HEK293T (cell line): ENCODE data around the gene TMEM184A.

ENCODE experiments used
- CTCF ChIA-PET: fragments of 350-600 bp; formaldehyde crosslinking; extraction: SDS; loops from one replicate; lab custom pipeline; 2021; ENCODE audit warnings: antibody characterized with exemption, inconsistent platforms; lab: Yijun Ruan, JAX
- POLR2A ChIA-PET: fragments of 350-600 bp; formaldehyde crosslinking; extraction: SDS; loops from one replicate; lab custom pipeline; 2020; ENCODE audit warnings: antibody characterized with exemption, inconsistent platforms; lab: Yijun Ruan, JAX
- DNase-seq: peaks from one replicate; pipeline ENCODE4 v3.0.0; 2012; ENCODE audit warnings: mixed read lengths; ENCODE audit errors: extremely low spot score
- ARNT ChIP-seq: fragments of 450-650 bp; IDR thresholded peaks from 2 replicates; pipeline ENCODE4 v1.6.1; 2017; ENCODE audit warnings: mild to moderate bottlenecking
- BHLHE40 ChIP-seq: fragments of 450-650 bp; IDR thresholded peaks from 2 replicates; pipeline ENCODE4 v1.6.1; 2016; ENCODE audit warnings: mild to moderate bottlenecking, moderate library complexity, borderline replicate concordance
- CTBP1 ChIP-seq: fragments of 450-650 bp; IDR thresholded peaks from 2 replicates; pipeline ENCODE4 v1.6.1; 2016; ENCODE audit warnings: borderline replicate concordance
- ELF4 ChIP-seq: fragments of 450-650 bp; IDR thresholded peaks from 2 replicates; pipeline ENCODE4 v1.6.1; 2017; ENCODE audit warnings: antibody characterized with exemption
- FOXA1 ChIP-seq: fragments of 450-650 bp; IDR thresholded peaks from 2 replicates; pipeline ENCODE4 v1.6.1; 2016; ENCODE audit warnings: mild to moderate bottlenecking
- FOXK2 ChIP-seq: fragments of 450-650 bp; IDR thresholded peaks from 2 replicates; pipeline ENCODE4 v1.6.1; 2016; ENCODE audit warnings: mild to moderate bottlenecking
- FOXM1 ChIP-seq: fragments of 450-650 bp; IDR thresholded peaks from 2 replicates; pipeline ENCODE4 v1.6.1; 2017; ENCODE audit warnings: mild to moderate bottlenecking, borderline replicate concordance
- HDGF ChIP-seq: fragments of 450-650 bp; IDR thresholded peaks from 2 replicates; pipeline ENCODE4 v1.6.1; 2017; ENCODE audit warnings: antibody characterized with exemption, borderline replicate concordance
- L3MBTL2 ChIP-seq: fragments of 450-650 bp; conservative IDR thresholded peaks from 2 replicates; pipeline ENCODE4 v1.6.1; 2016; ENCODE audit warnings: mild to moderate bottlenecking
- LEF1 ChIP-seq: fragments of 450-650 bp; IDR thresholded peaks from 2 replicates; pipeline ENCODE4 v1.6.1; 2017; ENCODE audit warnings: mild to moderate bottlenecking, borderline replicate concordance
- NFRKB ChIP-seq: fragments of 450-650 bp; IDR thresholded peaks from 2 replicates; pipeline ENCODE4 v1.6.1; 2016; ENCODE audit warnings: mild to moderate bottlenecking, moderate library complexity
- SP1 ChIP-seq: fragments of 450-650 bp; IDR thresholded peaks from 2 replicates; pipeline ENCODE4 v1.6.1; 2017
- SUZ12 ChIP-seq: fragments of 450-650 bp; IDR thresholded peaks from 2 replicates; pipeline ENCODE4 v1.6.1; 2016; ENCODE audit warnings: mild to moderate bottlenecking
- TARDBP ChIP-seq: fragments of 450-650 bp; IDR thresholded peaks from 2 replicates; pipeline ENCODE4 v1.6.1; 2016
- ZNF384 ChIP-seq: fragments of 450-650 bp; IDR thresholded peaks from 2 replicates; pipeline ENCODE4 v1.6.1; 2016
- TF ChIP-seq, protein P1 (sequence below): fragments of 450-650 bp; IDR thresholded peaks from 2 replicates; pipeline ENCODE4 v1.6.1; 2016

TMEM184A gene

DNA sequence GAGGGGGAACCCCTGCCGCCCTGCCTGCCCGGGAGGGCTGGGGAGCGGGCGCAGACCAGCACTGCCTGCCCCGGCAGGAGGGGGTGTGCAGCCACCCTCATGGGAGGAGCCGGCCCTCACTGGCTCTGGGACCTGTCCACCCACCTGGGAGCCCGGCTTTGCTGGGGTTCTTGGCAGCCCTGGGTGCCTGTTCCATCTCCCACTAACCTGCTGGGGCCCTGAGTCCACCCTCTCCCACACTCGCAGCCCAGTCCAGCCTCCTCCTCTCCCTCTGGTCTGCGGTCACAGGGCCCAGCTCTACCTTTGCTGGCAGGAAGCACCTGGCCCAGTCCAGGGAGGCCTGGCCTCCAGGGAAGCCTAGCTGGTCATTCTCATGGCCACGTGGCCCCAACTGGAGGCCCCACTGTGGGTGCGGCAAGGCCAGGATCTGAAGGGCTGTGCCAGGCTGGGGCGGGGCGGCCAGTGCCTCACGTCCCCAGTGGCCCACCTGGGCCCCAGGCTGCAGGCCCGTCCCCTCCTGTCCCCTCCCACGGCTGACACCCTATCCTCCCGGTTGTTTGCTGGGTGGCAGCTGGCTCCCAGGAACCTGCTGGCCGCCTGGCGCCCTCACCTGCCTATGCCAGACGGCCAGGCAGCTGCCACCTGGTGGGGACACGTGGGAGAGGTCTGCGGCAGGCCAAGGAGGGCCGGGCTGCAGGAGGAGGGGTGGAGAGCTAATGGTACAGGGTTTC lies at the start of gene TMEM184A:
TMEM184A (minus strand) TSS at position 393 of the 731 bp plus-strand sequence. CDS start 721 bp downstream, outside the sequence.
- TF ChIP-seq, protein P1, sequence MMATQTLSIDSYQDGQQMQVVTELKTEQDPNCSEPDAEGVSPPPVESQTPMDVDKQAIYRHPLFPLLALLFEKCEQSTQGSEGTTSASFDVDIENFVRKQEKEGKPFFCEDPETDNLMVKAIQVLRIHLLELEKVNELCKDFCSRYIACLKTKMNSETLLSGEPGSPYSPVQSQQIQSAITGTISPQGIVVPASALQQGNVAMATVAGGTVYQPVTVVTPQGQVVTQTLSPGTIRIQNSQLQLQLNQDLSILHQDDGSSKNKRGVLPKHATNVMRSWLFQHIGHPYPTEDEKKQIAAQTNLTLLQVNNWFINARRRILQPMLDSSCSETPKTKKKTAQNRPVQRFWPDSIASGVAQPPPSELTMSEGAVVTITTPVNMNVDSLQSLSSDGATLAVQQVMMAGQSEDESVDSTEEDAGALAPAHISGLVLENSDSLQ: no peak
- TF ChIP-seq BHLHE40 (no peak), ELF4 (no peak), L3MBTL2 (no peak), FOXK2 (no peak), ZNF384 (no peak), SUZ12 (no peak), FOXM1 (no peak), LEF1 (no peak), CTBP1 (no peak), HDGF (no peak), FOXA1 (no peak), SP1 (no peak), TARDBP (no peak), ARNT (no peak), NFRKB (no peak)
- POLR2A ChIA-PET: interaction anchor here (0.7 to 1.6 kb wide), 3 partner anchors 12 to 49 kb away, joined by 3 to 5 read pairs (median 3); partner anchors contain the start of gene PSMG3
- CTCF ChIA-PET: interaction anchor here (0.7 kb wide), 1 partner anchor 20 kb away, joined by 4 read pairs; no protein-coding TSS in a partner anchor
- peak; percentile 47 for DNase-seq

DNA sequence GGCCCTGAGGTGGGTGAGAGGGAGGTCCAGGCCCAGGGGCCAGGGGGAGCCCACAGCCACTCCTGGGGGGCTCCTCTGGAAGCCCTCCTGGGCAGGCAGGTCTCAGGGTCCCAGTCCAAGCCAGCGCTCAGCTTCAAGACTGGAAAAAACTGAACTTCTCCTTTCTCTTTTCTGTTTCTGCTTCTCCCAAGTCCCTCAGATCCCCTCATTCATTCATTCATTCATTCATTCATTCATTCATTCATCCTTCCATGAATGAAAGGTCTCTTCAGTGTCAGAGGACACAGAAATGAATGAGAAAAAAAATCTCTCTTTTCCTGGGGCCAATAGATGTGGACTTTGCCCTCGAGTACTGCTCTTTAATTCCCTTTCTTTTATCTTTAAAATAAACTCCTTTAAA lies 48.4 kb upstream of the TMEM184A start:
- ChIA-PET POLR2A (no interaction called here), CTCF (interaction anchor here (0.9 kb wide), 1 partner anchor 21 kb away, joined by 3 read pairs; no protein-coding TSS in a partner anchor)
- no peak for TF ChIP-seq ARNT
- TF ChIP-seq, protein P1: no peak
- no peak for TF ChIP-seq NFRKB
- TF ChIP-seq FOXM1: no peak
- no peak for TF ChIP-seq SUZ12
- TF ChIP-seq ZNF384: no peak
- no peak for TF ChIP-seq FOXK2
- no peak for TF ChIP-seq CTBP1
- TF ChIP-seq FOXA1: no peak
- TF ChIP-seq ELF4: no peak
- no peak for TF ChIP-seq SP1
- no peak for TF ChIP-seq BHLHE40
- TF ChIP-seq TARDBP: no peak
- TF ChIP-seq L3MBTL2: no peak
- no peak for TF ChIP-seq LEF1
- no peak for DNase-seq

DNA sequence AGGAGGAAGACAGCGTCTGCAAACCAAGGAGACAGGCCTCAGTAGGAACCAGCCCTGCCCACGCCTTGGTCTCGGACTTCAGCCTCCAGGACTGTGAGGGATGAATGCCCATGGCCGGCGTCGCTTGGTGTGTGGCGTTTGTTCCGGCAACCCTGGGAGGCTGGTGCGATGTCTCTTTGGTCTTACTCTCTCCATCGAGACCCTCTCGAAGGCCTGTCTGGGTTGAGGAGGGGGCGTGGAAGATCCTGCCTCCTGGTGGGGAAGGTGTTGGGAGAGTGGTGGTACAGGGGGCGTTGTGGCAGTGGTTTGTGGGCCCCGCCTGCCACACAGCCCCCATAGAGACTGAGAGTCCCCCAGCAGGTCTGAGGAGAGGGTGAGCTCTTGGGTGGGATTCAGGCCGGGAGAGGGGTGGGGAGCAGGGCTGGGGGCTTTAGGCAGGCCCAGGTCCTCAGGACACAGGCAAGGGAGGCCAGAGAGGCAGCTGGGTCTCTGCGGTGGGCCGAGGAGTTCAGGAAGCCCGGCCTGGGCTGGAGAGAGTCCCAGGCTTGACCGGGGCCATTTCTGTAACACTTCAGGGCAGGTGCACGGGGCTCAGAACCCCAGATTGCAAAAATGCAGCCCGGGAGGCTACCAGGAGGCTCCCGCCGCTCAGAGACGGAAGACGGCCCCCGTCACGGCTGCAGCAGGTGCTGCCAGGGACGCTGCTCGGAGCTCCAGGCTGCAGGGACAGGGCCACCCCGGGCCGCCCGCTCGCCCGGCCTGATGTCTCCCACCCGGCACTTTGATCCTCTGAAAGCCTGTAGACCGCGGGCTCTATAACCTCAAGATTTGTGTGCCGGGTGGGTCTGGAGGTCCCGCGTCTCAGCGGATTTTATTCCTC lies 47.6 kb upstream of the TMEM184A start:
- TF ChIP-seq, protein P1: no peak
- TF ChIP-seq FOXK2: no peak
- TF ChIP-seq SP1: no peak
- no peak for TF ChIP-seq FOXM1
- no peak for TF ChIP-seq L3MBTL2
- TF ChIP-seq TARDBP: no peak
- no peak for TF ChIP-seq BHLHE40
- no peak for TF ChIP-seq CTBP1
- TF ChIP-seq LEF1: no peak
- TF ChIP-seq SUZ12: no peak
- no peak for TF ChIP-seq ARNT
- TF ChIP-seq ELF4: no peak
- no peak for TF ChIP-seq FOXA1
- TF ChIP-seq HDGF: no peak
- no peak for TF ChIP-seq NFRKB
- TF ChIP-seq ZNF384: no peak
- no peak for DNase-seq
- ChIA-PET POLR2A (no interaction called here), CTCF (interaction anchor here (0.9 kb wide), 1 partner anchor 21 kb away, joined by 3 read pairs; no protein-coding TSS in a partner anchor)

DNA sequence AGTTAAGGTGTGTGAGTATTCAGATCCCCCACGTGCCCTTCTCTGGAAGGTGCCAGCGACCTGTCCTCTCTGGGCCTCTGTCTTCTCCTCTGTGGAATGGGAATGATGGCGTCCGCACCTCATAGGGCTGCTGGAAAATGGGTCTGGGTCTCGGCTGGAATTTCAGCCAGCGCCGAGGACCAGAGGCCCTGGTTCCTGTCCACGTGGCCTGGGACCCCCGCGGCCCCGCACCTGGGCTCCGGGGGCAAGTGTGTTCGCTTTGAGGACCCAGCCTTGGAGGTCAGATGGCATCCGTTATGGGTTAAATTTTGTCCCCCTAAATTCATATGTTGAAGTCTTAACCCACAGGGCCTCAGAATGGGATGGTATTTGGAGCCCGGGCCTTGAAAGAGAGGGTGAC lies 46.4 kb upstream of the TMEM184A start:
- CTCF ChIA-PET: no interaction called here
- TF ChIP-seq HDGF: no peak
- TF ChIP-seq NFRKB: no peak
- no peak for TF ChIP-seq ZNF384
- no peak for TF ChIP-seq LEF1
- TF ChIP-seq TARDBP: no peak
- no peak for TF ChIP-seq L3MBTL2
- no peak for TF ChIP-seq FOXM1
- TF ChIP-seq BHLHE40: no peak
- POLR2A ChIA-PET: no interaction called here

DNA sequence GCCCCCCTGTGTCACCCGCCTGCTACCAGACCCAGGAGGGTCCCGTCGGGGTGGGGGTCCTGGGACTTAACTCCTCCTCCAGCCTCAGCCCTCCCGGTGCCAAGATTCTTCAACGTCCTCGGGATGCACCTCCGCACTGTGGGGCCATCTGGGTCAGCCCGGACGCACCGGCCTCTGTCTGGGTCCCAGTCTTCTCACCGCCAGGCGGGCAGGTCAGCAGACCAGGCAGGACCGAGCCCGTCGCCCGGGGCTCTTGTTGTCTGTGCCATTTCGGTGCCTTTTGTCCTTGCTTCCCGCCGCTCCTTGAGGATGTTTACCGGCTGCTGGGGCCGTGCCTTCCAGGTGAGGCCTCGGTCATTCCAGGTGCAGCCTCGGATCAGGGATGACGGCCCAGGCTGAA lies 46.0 kb upstream of the TMEM184A start:
- DNase-seq: no peak
- CTCF ChIA-PET: no interaction called here
- POLR2A ChIA-PET: no interaction called here
- TF ChIP-seq NFRKB: no peak
- no peak for TF ChIP-seq FOXK2
- no peak for TF ChIP-seq ELF4
- TF ChIP-seq FOXA1: no peak
- TF ChIP-seq, protein P1: no peak
- TF ChIP-seq L3MBTL2: no peak
- TF ChIP-seq SUZ12: no peak
- TF ChIP-seq ARNT: no peak
- TF ChIP-seq ZNF384: no peak
- no peak for TF ChIP-seq TARDBP
- no peak for TF ChIP-seq CTBP1
- no peak for TF ChIP-seq LEF1
- no peak for TF ChIP-seq BHLHE40
- no peak for TF ChIP-seq SP1
- TF ChIP-seq FOXM1: no peak
- TF ChIP-seq HDGF: no peak

More for the DNA sequence above, 46.4 kb upstream of the TMEM184A start:
- no peak for DNase-seq
